Neuronal stem cell (in vitro differentiated cells): Measurements from ENCODE around the gene PARD3.

Experiments
- DNase-seq: peaks from one replicate; pipeline ENCODE4 v3.0.0-alpha.2; 2013; ENCODE audit warnings: low spot score
- H2AFZ ChIP-seq: one replicate; pipeline ENCODE4 v1.6.1; 2013; ENCODE audit warnings: mild to moderate bottlenecking, low read length, inconsistent platforms
- H2AK5ac ChIP-seq: 2 replicates; pipeline ENCODE4 v1.6.1; 2013; ENCODE audit warnings: low read depth, mild to moderate bottlenecking, inconsistent platforms, low read length, moderate library complexity, mixed read lengths
- H2BK120ac ChIP-seq: 2 replicates; pipeline ENCODE4 v1.6.1; 2013; ENCODE audit warnings: low read depth, mild to moderate bottlenecking, inconsistent platforms, low read length, moderate library complexity, mixed read lengths
- H2BK12ac ChIP-seq: one replicate; pipeline ENCODE4 v1.6.1; 2013; ENCODE audit warnings: low read length, inconsistent platforms
- H2BK15ac ChIP-seq: 2 replicates; pipeline ENCODE4 v1.6.1; 2013; ENCODE audit warnings: mild to moderate bottlenecking, low read length, inconsistent platforms, mixed read lengths
- H2BK5ac ChIP-seq: one replicate; pipeline ENCODE4 v1.6.1; 2013; ENCODE audit warnings: inconsistent platforms, mild to moderate bottlenecking, low read length, moderate library complexity
- H3K14ac ChIP-seq: one replicate; pipeline ENCODE4 v1.6.1; 2013; ENCODE audit warnings: low read length, inconsistent platforms
- H3K18ac ChIP-seq: 2 replicates; pipeline ENCODE4 v1.6.1; 2013; ENCODE audit warnings: low read length, inconsistent platforms
- H3K23ac ChIP-seq: 2 replicates; pipeline ENCODE4 v1.6.1; 2013; ENCODE audit warnings: low read depth, mild to moderate bottlenecking, mixed read lengths, low read length, inconsistent platforms; ENCODE audit not compliant: poor library complexity
- H3K27ac ChIP-seq: replicated peaks from 3 replicates; pipeline ENCODE4 v1.5.1; 2013; ENCODE audit warnings: low read length, inconsistent platforms
- H3K27me3 ChIP-seq, 3 experiments: 2 replicates each; pipeline ENCODE4 v1.6.1; 2013; ENCODE audit warnings: low read length in 3 of 3, mild to moderate bottlenecking in 2 of 3, inconsistent platforms in 1 of 3, low read depth in 1 of 3, mixed read lengths in 1 of 3, moderate library complexity in 1 of 3; ENCODE audit not compliant: control insufficient read depth in 3 of 3, insufficient read depth in 3 of 3
- H3K36me3 ChIP-seq, 2 donors: replicated peaks in 1 of 2; 2 replicates each; pipeline ENCODE4 v1.6.1; 2013; ENCODE audit warnings: low read length in 2 of 2; ENCODE audit not compliant: control insufficient read depth in 2 of 2, insufficient read depth in 2 of 2
- H3K4ac ChIP-seq: 2 replicates; pipeline ENCODE4 v1.6.1; 2013; ENCODE audit warnings: inconsistent platforms, mild to moderate bottlenecking, low read length, moderate library complexity
- H3K4me1 ChIP-seq, 2 donors: 1 replicate in 1 of 2; 2 replicates in 1 of 2; pipeline ENCODE4 v1.6.1; 2013; ENCODE audit warnings: low read length in 2 of 2, low read depth in 1 of 2; ENCODE audit not compliant: control insufficient read depth in 2 of 2, insufficient read depth in 1 of 2
- H3K4me2 ChIP-seq: one replicate; pipeline ENCODE4 v1.6.1; 2013; ENCODE audit warnings: mild to moderate bottlenecking, low read length, inconsistent platforms; ENCODE audit not compliant: insufficient read depth, poor library complexity, severe bottlenecking
- H3K4me3 ChIP-seq, 2 donors: 2 replicates each; pipeline ENCODE4 v1.5.1; 2013; ENCODE audit warnings: low read length in 2 of 2, mild to moderate bottlenecking in 2 of 2, inconsistent platforms in 1 of 2, moderate library complexity in 1 of 2
- H3K79me1 ChIP-seq: one replicate; pipeline ENCODE4 v1.6.1; 2013; ENCODE audit warnings: low read depth, mild to moderate bottlenecking, inconsistent platforms, low read length, moderate library complexity
- H3K9ac ChIP-seq: one replicate; pipeline ENCODE4 v1.6.1; 2013; ENCODE audit warnings: mild to moderate bottlenecking, low read depth, low read length, inconsistent platforms; ENCODE audit not compliant: poor library complexity
- H3K9me3 ChIP-seq, 2 donors: replicated peaks in 1 of 2; 2 replicates each; pipeline versions ENCODE3 to v1.6.1; 2013; ENCODE audit warnings: low read length in 2 of 2, mild to moderate bottlenecking in 2 of 2, inconsistent platforms in 1 of 2, low read depth in 1 of 2, mixed read lengths in 1 of 2, moderate library complexity in 1 of 2; ENCODE audit not compliant: control insufficient read depth in 2 of 2, insufficient read depth in 1 of 2
- H4K8ac ChIP-seq: one replicate; pipeline ENCODE4 v1.6.1; 2013; ENCODE audit warnings: low read depth, mild to moderate bottlenecking, inconsistent platforms, low read length, moderate library complexity
- H4K91ac ChIP-seq: one replicate; pipeline ENCODE4 v1.6.1; 2013; ENCODE audit warnings: low read length, low read depth, mild to moderate bottlenecking, inconsistent platforms; ENCODE audit not compliant: poor library complexity
- WGBS, 2 donors: extraction: QIAGEN DNeasy Blood & Tissue Kit; methylation state at CpG; one replicate each; pipeline ENCODE4 v1.1.7; 2013; ENCODE audit warnings: missing lambda C conversion rate in 2 of 2, mixed read lengths in 1 of 2; ENCODE audit not compliant: insufficient read length in 2 of 2, insufficient replicate concordance in 1 of 2; ENCODE audit errors: extremely low coverage in 2 of 2; 5-methylcytosine and 5-hydroxymethylcytosine counted together

Gene PARD3

DNA sequence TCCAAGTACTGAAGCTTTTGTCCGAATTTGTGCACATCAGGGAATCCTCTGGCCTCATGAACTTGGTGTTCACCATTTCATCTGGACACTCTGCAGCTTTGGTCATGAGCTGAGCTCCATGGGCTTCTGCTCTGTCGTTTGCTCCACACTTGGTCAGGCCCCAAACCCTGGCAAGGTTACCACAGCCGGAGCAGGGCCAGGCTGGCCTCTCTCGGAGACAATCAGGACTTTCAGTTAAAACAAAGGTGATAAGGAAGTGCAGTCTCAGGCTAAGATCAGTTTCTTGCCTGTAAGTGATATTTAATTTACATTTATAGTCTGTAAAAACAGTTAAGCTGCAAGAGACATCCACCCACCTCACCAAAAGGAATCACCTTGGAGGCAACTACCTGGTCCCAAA is 558.9 kb downstream of the PARD3 start:
- no peak overlapping the region for H2AK5ac ChIP-seq
- no peak overlapping the region for H3K4me3 ChIP-seq
- no peak overlapping the region for H3K27ac ChIP-seq
- H2BK5ac ChIP-seq: no peak overlapping the region
- no peaks in the 10 kb centered on the region for H3K27me3 ChIP-seq
- no peak overlapping the region for H3K18ac ChIP-seq
- H2AFZ ChIP-seq: no peak overlapping the region
- H2BK15ac ChIP-seq: no peak overlapping the region
- WGBS, 2 donors: no CpG with 5 or more reads among the region's 4 CpGs
- peaks cover 0 to 3% of the 10 kb centered on the region in 2 donors for H3K9me3 ChIP-seq
- H4K8ac ChIP-seq: no peak overlapping the region
- H2BK120ac ChIP-seq: no peak overlapping the region
- H3K9ac ChIP-seq: no peak overlapping the region
- no peak overlapping the region for H3K4ac ChIP-seq
- peaks cover 2 to 4% of the 10 kb centered on the region in 2 donors for H3K36me3 ChIP-seq
- no peak overlapping the region for H2BK12ac ChIP-seq
- DNase-seq: no peak
- no peak overlapping the region for H3K14ac ChIP-seq
- no peaks in the 10 kb centered on the region for H3K79me1 ChIP-seq
- no peak overlapping the region for H3K23ac ChIP-seq
- H3K4me1 ChIP-seq: peaks cover 7 to 8% of the 10 kb centered on the region in 2 donors
- H4K91ac ChIP-seq: no peak overlapping the region
- H3K4me2 ChIP-seq: no peak overlapping the region

DNA sequence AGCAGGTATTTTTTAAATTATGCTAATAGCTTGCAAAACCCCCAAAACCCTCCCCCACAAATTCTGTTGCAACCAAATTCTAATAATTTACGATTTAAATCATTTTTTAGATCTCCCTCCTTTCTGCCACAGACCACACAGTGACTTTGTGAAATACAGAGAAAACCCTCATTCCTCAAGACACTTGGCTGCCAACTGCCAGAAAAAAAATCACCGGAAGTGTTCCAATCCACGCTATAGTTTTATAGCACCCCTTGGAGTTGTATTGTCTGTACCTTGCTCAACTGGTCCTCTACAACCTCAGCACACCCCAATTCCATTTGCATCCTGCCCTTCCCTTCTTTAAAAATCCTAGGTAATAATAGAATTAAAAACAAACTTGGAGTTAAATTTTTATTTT is 560.1 kb downstream of the PARD3 start:
- no peak overlapping the region for H3K23ac ChIP-seq

DNA sequence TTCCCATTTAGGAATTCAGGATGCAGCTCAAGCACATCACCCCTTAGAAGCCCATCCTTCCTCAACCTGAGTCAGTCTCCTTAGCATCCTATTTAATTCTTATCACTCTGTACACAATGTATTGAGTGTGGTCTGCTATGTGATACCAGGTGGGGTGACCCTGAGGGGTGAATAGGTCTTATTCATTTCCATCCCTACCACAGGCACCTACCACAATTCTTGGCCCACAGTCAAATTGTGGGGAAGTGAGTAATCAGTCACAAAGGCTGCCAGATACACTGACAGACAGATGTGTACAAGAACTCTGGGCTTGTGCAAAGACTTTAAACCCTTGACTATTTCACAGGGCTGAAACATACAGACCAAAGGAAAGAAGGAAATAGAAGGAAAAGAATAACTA is 560.5 kb downstream of the PARD3 start:
- Histone ChIP-seq H2AFZ (no peak overlapping the region), H3K79me1 (no peaks in the 10 kb centered on the region), H3K27ac (no peak overlapping the region), H4K91ac (no peak overlapping the region), H3K36me3 (peaks cover 2 to 4% of the 10 kb centered on the region in 2 donors), H3K27me3 (no peaks in the 10 kb centered on the region), H2BK12ac (no peak overlapping the region), H3K18ac (no peak overlapping the region), H3K14ac (no peak overlapping the region), H4K8ac (no peak overlapping the region), H3K4me2 (no peak overlapping the region), H2BK5ac (no peak overlapping the region), H3K23ac (no peak overlapping the region), H3K4me3 (no peak overlapping the region), H2BK15ac (no peak overlapping the region), H2BK120ac (no peak overlapping the region), H2AK5ac (no peak overlapping the region), H3K9ac (no peak overlapping the region), H3K4ac (no peak overlapping the region), H3K4me1 (peaks cover 7 to 10% of the 10 kb centered on the region in 2 donors), H3K9me3 (peaks cover 0 to 3% of the 10 kb centered on the region in 2 donors)
- no peak for DNase-seq

More for the DNA sequence above, 560.1 kb downstream of the PARD3 start:
- Histone ChIP-seq H3K18ac (no peak overlapping the region), H3K36me3 (peaks cover 2 to 4% of the 10 kb centered on the region in 2 donors), H2AK5ac (no peak overlapping the region), H2AFZ (no peak overlapping the region), H3K9me3 (peaks cover 0 to 3% of the 10 kb centered on the region in 2 donors), H4K8ac (no peak overlapping the region), H4K91ac (no peak overlapping the region), H3K14ac (no peak overlapping the region), H3K27ac (no peak overlapping the region), H3K27me3 (no peaks in the 10 kb centered on the region), H3K4me2 (no peak overlapping the region), H2BK15ac (no peak overlapping the region), H2BK5ac (no peak overlapping the region), H3K4me1 (peaks cover 7 to 8% of the 10 kb centered on the region in 2 donors), H3K9ac (no peak overlapping the region), H2BK12ac (no peak overlapping the region), H3K4me3 (no peak overlapping the region), H3K4ac (no peak overlapping the region), H3K79me1 (no peaks in the 10 kb centered on the region), H2BK120ac (no peak overlapping the region)
- no peak for DNase-seq
- no CpG with 5 or more reads among the region's 3 CpGs for WGBS, 2 donors

DNA sequence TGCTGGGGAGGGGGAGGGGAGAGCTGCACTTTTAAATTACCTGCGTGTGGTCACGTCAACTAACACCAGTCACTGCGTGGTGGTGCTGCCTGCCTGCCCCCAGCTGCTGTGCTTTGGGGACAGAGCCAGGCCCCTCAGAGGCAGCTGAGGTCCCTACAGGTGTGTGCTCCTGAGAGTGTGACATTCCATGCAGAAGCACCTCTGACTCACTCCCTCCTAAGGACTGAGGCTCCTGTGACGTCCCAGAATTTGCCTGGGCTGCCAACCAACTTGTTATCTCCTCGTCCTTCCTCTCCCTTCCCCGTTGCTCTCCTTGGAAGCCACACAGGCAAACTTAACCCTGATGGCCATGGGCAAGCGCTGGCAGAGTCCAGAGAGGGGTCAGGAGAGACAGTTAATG is 563.0 kb downstream of the PARD3 start:
- no peak overlapping the region for H3K4me3 ChIP-seq
- no peaks in the 10 kb centered on the region for H3K27me3 ChIP-seq
- peaks cover 0 to 2% of the 10 kb centered on the region in 2 donors for H3K36me3 ChIP-seq
- peak overlapping the region; percentile 63 for H2AK5ac ChIP-seq
- H3K23ac ChIP-seq: no peak overlapping the region
- no peak overlapping the region for H3K9ac ChIP-seq
- no peak overlapping the region for H3K14ac ChIP-seq
- no peaks in the 10 kb centered on the region for H3K79me1 ChIP-seq
- H2BK5ac ChIP-seq: no peak overlapping the region
- H3K4me1 ChIP-seq: peaks cover 7 to 8% of the 10 kb centered on the region in 2 donors
- peak overlapping the region; percentile 24 for H4K91ac ChIP-seq
- WGBS, 2 donors: no CpG with 5 or more reads among the region's 7 CpGs
- no peaks in the 10 kb centered on the region for H3K9me3 ChIP-seq
- H3K4ac ChIP-seq: no peak overlapping the region
- H3K18ac ChIP-seq: peak overlapping the region; percentile 81
- H2BK12ac ChIP-seq: no peak overlapping the region
- no peak overlapping the region for H3K27ac ChIP-seq
- H2BK15ac ChIP-seq: peak overlapping the region; percentile 80
- no peak overlapping the region for H2AFZ ChIP-seq
- no peak overlapping the region for H3K4me2 ChIP-seq
- H2BK120ac ChIP-seq: no peak overlapping the region
- no peak overlapping the region for H4K8ac ChIP-seq
- DNase-seq: no peak
